Smooth muscle cell (in vitro differentiated cells): Measurements from ENCODE around the gene AFP. TPM values are rescaled to one million over a fixed set of nuclear protein-coding genes. Genes with fewer than 3 reads are reported as not detected.

ENCODE experiments used
- DNase-seq: peaks from one replicate; lab custom pipeline; 2025; ENCODE audit not compliant: unreplicated experiment; lab: John Stamatoyannopoulos, UW
- H2AFZ ChIP-seq: fragments of 200-600 bp; sonication (generic); 2 replicates; pipeline ENCODE4 v1.6.0; 2016; ENCODE audit warnings: antibody characterized with exemption, low read depth, mild to moderate bottlenecking
- H3F3A ChIP-seq: fragments of 200-600 bp; sonication (generic); 2 replicates; pipeline ENCODE4 v1.6.0; 2017; ENCODE audit warnings: antibody characterized with exemption, low read depth
- H3K27ac ChIP-seq: fragments of 200-600 bp; sonication (generic); 2 replicates; pipeline ENCODE4 v1.5.1; 2016; ENCODE audit warnings: low read depth, mild to moderate bottlenecking
- H3K27me3 ChIP-seq: fragments of 200-600 bp; sonication (generic); 2 replicates; pipeline ENCODE4 v1.6.1; 2016; ENCODE audit warnings: low read depth, mild to moderate bottlenecking
- H3K36me3 ChIP-seq: fragments of 200-600 bp; sonication (generic); 2 replicates; pipeline ENCODE4 v1.5.1; 2016; ENCODE audit warnings: low read depth
- H3K4me1 ChIP-seq: fragments of 200-600 bp; sonication (generic); 2 replicates; pipeline ENCODE4 v1.5.1; 2016; ENCODE audit warnings: low read depth
- H3K4me2 ChIP-seq: fragments of 200-600 bp; sonication (generic); 2 replicates; pipeline ENCODE4 v1.6.0; 2016; ENCODE audit warnings: mild to moderate bottlenecking
- H3K4me3 ChIP-seq: fragments of 200-600 bp; sonication (generic); 2 replicates; pipeline ENCODE4 v1.5.1; 2016; ENCODE audit warnings: mild to moderate bottlenecking
- H3K79me2 ChIP-seq: fragments of 200-600 bp; sonication (generic); 2 replicates; pipeline ENCODE4 v1.6.0; 2016; ENCODE audit warnings: low read depth, mild to moderate bottlenecking
- H3K9ac ChIP-seq: fragments of 200-600 bp; sonication (generic); 2 replicates; pipeline ENCODE4 v1.6.0; 2016; ENCODE audit warnings: low read depth
- H3K9me3 ChIP-seq: fragments of 200-600 bp; sonication (generic); replicated peaks from 2 replicates; pipeline ENCODE4 v1.5.1; 2016; ENCODE audit warnings: low read depth
- H4K20me1 ChIP-seq: fragments of 200-600 bp; sonication (generic); 2 replicates; pipeline ENCODE4 v1.6.0; 2016; ENCODE audit warnings: low read depth
- WGBS: methylation state at CpG from one replicate; pipeline ENCODE4 v1.1.7; 2016; ENCODE audit warnings: low lambda C conversion rate; 5-methylcytosine and 5-hydroxymethylcytosine counted together
- polyA plus RNA-seq: library from polyadenylated mRNA; unstranded; fragments of >200 nt; fragmentation: Nextera tagmentation; extraction: Ambion mirVana; gene quantifications from 2 replicates; pipeline ENCODE4 v1.2.1, GENCODE V29; 2016
- total RNA-seq: library from RNA; depleted of rRNA; stranded (reverse); fragments of >200 nt; gene quantifications from 2 replicates; pipeline ENCODE4 v1.2.3, GENCODE V29; 2014
- TF ChIP-seq, protein P1 (sequence below): fragments of 200-600 bp; sonication (generic); IDR thresholded peaks from 2 replicates; pipeline ENCODE4 v1.5.1; 2017; ENCODE audit warnings: borderline replicate concordance, mild to moderate bottlenecking, antibody characterized with exemption; ENCODE audit not compliant: insufficient read depth, poor library complexity, severe bottlenecking

Gene AFP
- total and polyA plus RNA-seq, 2 experiments from 2014 or later, result 5.0 to 6.0 TPM

DNA sequence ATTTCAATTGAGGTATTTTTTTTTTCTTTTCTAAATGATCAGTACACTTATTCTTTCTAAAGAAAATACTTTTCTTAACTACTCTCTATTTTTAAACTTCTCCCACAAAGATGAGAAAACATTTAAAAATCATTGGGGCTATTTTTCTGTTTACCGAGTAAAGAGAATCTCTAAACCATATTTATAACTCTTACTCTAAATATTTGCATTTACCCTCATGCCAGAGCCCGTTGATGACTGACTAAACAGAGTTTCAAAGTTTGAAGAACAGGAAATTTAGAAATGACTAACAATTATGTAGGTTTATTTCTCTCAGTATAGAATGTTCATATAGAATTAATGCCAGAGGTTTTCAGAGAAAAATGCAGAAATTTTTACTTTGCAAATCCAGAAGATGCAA lies 34.6 kb upstream of the AFP start:
- Histone ChIP-seq H3K9ac (no peak overlapping the region), H3K9me3 (no peaks in the 10 kb centered on the region), H3K27me3 (no peaks in the 10 kb centered on the region), H3F3A (no peaks in the 10 kb centered on the region), H3K79me2 (no peaks in the 10 kb centered on the region), H3K4me2 (no peak overlapping the region), H2AFZ (no peak overlapping the region), H4K20me1 (no peaks in the 10 kb centered on the region), H3K36me3 (no peaks in the 10 kb centered on the region), H3K4me3 (no peak overlapping the region), H3K27ac (no peak overlapping the region), H3K4me1 (no peaks in the 10 kb centered on the region)
- WGBS, result 91% methylated on average over 2 of the region's 2 CpGs
- no peak for DNase-seq
- TF ChIP-seq, protein P1, sequence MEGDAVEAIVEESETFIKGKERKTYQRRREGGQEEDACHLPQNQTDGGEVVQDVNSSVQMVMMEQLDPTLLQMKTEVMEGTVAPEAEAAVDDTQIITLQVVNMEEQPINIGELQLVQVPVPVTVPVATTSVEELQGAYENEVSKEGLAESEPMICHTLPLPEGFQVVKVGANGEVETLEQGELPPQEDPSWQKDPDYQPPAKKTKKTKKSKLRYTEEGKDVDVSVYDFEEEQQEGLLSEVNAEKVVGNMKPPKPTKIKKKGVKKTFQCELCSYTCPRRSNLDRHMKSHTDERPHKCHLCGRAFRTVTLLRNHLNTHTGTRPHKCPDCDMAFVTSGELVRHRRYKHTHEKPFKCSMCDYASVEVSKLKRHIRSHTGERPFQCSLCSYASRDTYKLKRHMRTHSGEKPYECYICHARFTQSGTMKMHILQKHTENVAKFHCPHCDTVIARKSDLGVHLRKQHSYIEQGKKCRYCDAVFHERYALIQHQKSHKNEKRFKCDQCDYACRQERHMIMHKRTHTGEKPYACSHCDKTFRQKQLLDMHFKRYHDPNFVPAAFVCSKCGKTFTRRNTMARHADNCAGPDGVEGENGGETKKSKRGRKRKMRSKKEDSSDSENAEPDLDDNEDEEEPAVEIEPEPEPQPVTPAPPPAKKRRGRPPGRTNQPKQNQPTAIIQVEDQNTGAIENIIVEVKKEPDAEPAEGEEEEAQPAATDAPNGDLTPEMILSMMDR, result no peak

DNA sequence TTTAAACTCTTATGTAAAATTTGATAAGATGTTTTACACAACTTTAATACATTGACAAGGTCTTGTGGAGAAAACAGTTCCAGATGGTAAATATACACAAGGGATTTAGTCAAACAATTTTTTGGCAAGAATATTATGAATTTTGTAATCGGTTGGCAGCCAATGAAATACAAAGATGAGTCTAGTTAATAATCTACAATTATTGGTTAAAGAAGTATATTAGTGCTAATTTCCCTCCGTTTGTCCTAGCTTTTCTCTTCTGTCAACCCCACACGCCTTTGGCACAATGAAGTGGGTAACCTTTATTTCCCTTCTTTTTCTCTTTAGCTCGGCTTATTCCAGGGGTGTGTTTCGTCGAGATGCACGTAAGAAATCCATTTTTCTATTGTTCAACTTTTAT lies 32.0 kb upstream of the AFP start, which contains the start of gene ALB:
ALB (plus strand) TSS at position 246 of the 400 bp plus-strand sequence; CDS start at position 287, 41 bp downstream.
- H2AFZ ChIP-seq, result no peak within 1 kb of the TSS
- H3K36me3 ChIP-seq, result no peaks in the 10 kb centered on the region
- H4K20me1 ChIP-seq, result no peaks in the 10 kb centered on the region
- no peaks in the 10 kb centered on the region for H3K4me1 ChIP-seq
- WGBS, result 96% methylated on average over 7 of the region's 7 CpGs
- H3K9me3 ChIP-seq, result no peaks in the 10 kb centered on the region
- no peak within 1 kb of the TSS for H3K27ac ChIP-seq
- DNase-seq, result no peak
- H3K4me2 ChIP-seq, result no peak within 1 kb of the TSS
- no peaks in the 10 kb centered on the region for H3K27me3 ChIP-seq
- TF ChIP-seq, protein P1, result no peak
- H3K4me3 ChIP-seq, result no peak within 1 kb of the TSS
- H3F3A ChIP-seq, result no peaks in the 10 kb centered on the region
- no peaks in the 10 kb centered on the region for H3K79me2 ChIP-seq
- no peak within 1 kb of the TSS for H3K9ac ChIP-seq

DNA sequence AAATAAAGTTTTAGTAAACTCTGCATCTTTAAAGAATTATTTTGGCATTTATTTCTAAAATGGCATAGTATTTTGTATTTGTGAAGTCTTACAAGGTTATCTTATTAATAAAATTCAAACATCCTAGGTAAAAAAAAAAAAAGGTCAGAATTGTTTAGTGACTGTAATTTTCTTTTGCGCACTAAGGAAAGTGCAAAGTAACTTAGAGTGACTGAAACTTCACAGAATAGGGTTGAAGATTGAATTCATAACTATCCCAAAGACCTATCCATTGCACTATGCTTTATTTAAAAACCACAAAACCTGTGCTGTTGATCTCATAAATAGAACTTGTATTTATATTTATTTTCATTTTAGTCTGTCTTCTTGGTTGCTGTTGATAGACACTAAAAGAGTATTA lies 31.6 kb upstream of the AFP start:
- no peaks in the 10 kb centered on the region for H4K20me1 ChIP-seq
- H3K4me1 ChIP-seq, result no peaks in the 10 kb centered on the region
- no peaks in the 10 kb centered on the region for H3K27me3 ChIP-seq
- H3K4me3 ChIP-seq, result no peak overlapping the region
- no peak for DNase-seq
- H3K79me2 ChIP-seq, result no peaks in the 10 kb centered on the region
- H3K9me3 ChIP-seq, result no peaks in the 10 kb centered on the region
- no peak overlapping the region for H3K27ac ChIP-seq
- no peaks in the 10 kb centered on the region for H3K36me3 ChIP-seq
- no peak overlapping the region for H3K4me2 ChIP-seq
- TF ChIP-seq, protein P1, result no peak
- WGBS, result 93% methylated on average over 1 of the region's 1 CpG
- no peaks in the 10 kb centered on the region for H3F3A ChIP-seq
- H3K9ac ChIP-seq, result no peak overlapping the region
- H2AFZ ChIP-seq, result no peak overlapping the region

DNA sequence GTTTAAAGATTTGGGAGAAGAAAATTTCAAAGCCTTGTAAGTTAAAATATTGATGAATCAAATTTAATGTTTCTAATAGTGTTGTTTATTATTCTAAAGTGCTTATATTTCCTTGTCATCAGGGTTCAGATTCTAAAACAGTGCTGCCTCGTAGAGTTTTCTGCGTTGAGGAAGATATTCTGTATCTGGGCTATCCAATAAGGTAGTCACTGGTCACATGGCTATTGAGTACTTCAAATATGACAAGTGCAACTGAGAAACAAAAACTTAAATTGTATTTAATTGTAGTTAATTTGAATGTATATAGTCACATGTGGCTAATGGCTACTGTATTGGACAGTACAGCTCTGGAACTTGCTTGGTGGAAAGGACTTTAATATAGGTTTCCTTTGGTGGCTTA lies 30.9 kb upstream of the AFP start:
- Histone ChIP-seq H3K27ac (no peak overlapping the region), H3K9me3 (no peaks in the 10 kb centered on the region), H3K4me2 (no peak overlapping the region), H3K4me1 (no peaks in the 10 kb centered on the region), H3K36me3 (no peaks in the 10 kb centered on the region), H3K4me3 (no peak overlapping the region), H3K9ac (no peak overlapping the region), H3F3A (no peaks in the 10 kb centered on the region), H2AFZ (no peak overlapping the region), H3K27me3 (no peaks in the 10 kb centered on the region), H4K20me1 (no peaks in the 10 kb centered on the region), H3K79me2 (no peaks in the 10 kb centered on the region)
- WGBS, result 100% methylated on average over 2 of the region's 2 CpGs
- TF ChIP-seq, protein P1, result no peak
- DNase-seq, result no peak
